Fibroblast of gingiva (primary cell): ENCODE measurements around the gene ST8SIA1.

Source experiments
- DNase-seq: peaks from one replicate; pipeline ENCODE4 v3.0.0-alpha.2; 2011; ENCODE audit warnings: low read depth

Gene ST8SIA1

GRCh38 chr12:22283006-22283506 is 51.5 kb downstream of the ST8SIA1 start:
- peak; percentile 76 for DNase-seq

- peak; percentile 74 for DNase-seq
Measured at GRCh38 chr12:22282283-22282682, 52.2 kb downstream of the ST8SIA1 start.

GRCh38 chr12:22276867-22277266 is 57.6 kb downstream of the ST8SIA1 start:
- DNase-seq: no peak

GRCh38 chr12:22276313-22276712 is 58.2 kb downstream of the ST8SIA1 start:
- no peak for DNase-seq

GRCh38 chr12:22275843-22276242 is 58.7 kb downstream of the ST8SIA1 start:
- peak; percentile 100 for DNase-seq

- DNase-seq: no peak
Measured at GRCh38 chr12:22272335-22273151, 62.0 kb downstream of the ST8SIA1 start.

GRCh38 chr12:22271023-22271422 is 63.5 kb downstream of the ST8SIA1 start:
- peak; percentile 89 for DNase-seq

- peak; percentile 27 for DNase-seq
Measured at GRCh38 chr12:22268973-22269372, 65.5 kb downstream of the ST8SIA1 start.

GRCh38 chr12:22268406-22268805 is 66.1 kb downstream of the ST8SIA1 start:
- no peak for DNase-seq

- no peak for DNase-seq
Measured at GRCh38 chr12:22266101-22266500, 68.4 kb downstream of the ST8SIA1 start.

- DNase-seq: peak; percentile 11
Measured at GRCh38 chr12:22264380-22264779, 70.1 kb downstream of the ST8SIA1 start.

GRCh38 chr12:22262309-22262708 is 72.2 kb downstream of the ST8SIA1 start:
- DNase-seq: no peak

GRCh38 chr12:22257100-22257499 is 77.4 kb downstream of the ST8SIA1 start:
- DNase-seq: no peak

GRCh38 chr12:22256605-22257004 is 77.9 kb downstream of the ST8SIA1 start:
- DNase-seq: no peak

GRCh38 chr12:22256041-22256441 is 78.5 kb downstream of the ST8SIA1 start:
- DNase-seq: no peak

GRCh38 chr12:22255097-22255496 is 79.4 kb downstream of the ST8SIA1 start:
- DNase-seq: peak; percentile 10

- no peak for DNase-seq
Measured at GRCh38 chr12:22254478-22254877, 80.0 kb downstream of the ST8SIA1 start.

- DNase-seq: no peak
Measured at GRCh38 chr12:22252057-22252456, 82.5 kb downstream of the ST8SIA1 start.

- DNase-seq: no peak
Measured at GRCh38 chr12:22250762-22251161, 83.7 kb downstream of the ST8SIA1 start.

GRCh38 chr12:22248571-22249115 is 85.9 kb downstream of the ST8SIA1 start:
- no peak for DNase-seq

- DNase-seq: no peak
Measured at GRCh38 chr12:22248121-22248520, 86.4 kb downstream of the ST8SIA1 start.

GRCh38 chr12:22246217-22246846 is 88.2 kb downstream of the ST8SIA1 start:
- DNase-seq: no peak

- no peak for DNase-seq
Measured at GRCh38 chr12:22242726-22243125, 91.8 kb downstream of the ST8SIA1 start.
